Measurements from ENCODE around the gene LCN6.
A peak's percentile ranks its signal among the peaks of the same experiment; 100 is the strongest.

LCN6 gene

GRCh38 chr9:136739509-136739908, 8.8 kb downstream of the LCN6 start:
- Histone ChIP-seq H3K4me1 (ENCODE audit: control insufficient read depth in 1 of 2, insufficient read depth in 2 of 2, low read length in 2 of 2) (peaks cover 0 to 18% of the 10 kb centered on the region in 2 donors), H3K4me3 (ENCODE audit: low read depth in 1 of 2, low read length in 2 of 2) (no peak overlapping the region), H3K9me3 (ENCODE audit: control insufficient read depth in 1 of 2, low read length in 2 of 2) (no peaks in the 10 kb centered on the region), H3K36me3 (ENCODE audit: control insufficient read depth in 1 of 2, insufficient read depth in 2 of 2, low read length in 2 of 2) (no peaks in the 10 kb centered on the region), H3K27me3 (ENCODE audit: low read depth, low read length) (peaks cover 12% of the 10 kb centered on the region), H3K27ac (ENCODE audit: low read length) (no peak overlapping the region)

- Histone ChIP-seq H3K4me3 (ENCODE audit: low read depth in 1 of 2, low read length in 2 of 2) (no peak overlapping the region), H3K27ac (ENCODE audit: low read length) (no peak overlapping the region), H3K9me3 (ENCODE audit: control insufficient read depth in 1 of 2, low read length in 2 of 2) (no peaks in the 10 kb centered on the region), H3K36me3 (ENCODE audit: control insufficient read depth in 1 of 2, insufficient read depth in 2 of 2, low read length in 2 of 2) (no peaks in the 10 kb centered on the region), H3K4me1 (ENCODE audit: control insufficient read depth in 1 of 2, insufficient read depth in 2 of 2, low read length in 2 of 2) (peaks cover 0 to 18% of the 10 kb centered on the region in 2 donors), H3K27me3 (ENCODE audit: low read depth, low read length) (peaks cover 12% of the 10 kb centered on the region)
Measured at GRCh38 chr9:136738960-136739359, 9.4 kb downstream of the LCN6 start.

GRCh38 chr9:136735812-136736480, 12.4 kb downstream of the LCN6 start:
- H3K36me3 ChIP-seq (ENCODE audit: control insufficient read depth in 1 of 2, insufficient read depth in 2 of 2, low read length in 2 of 2) = no peaks in the 10 kb centered on the region
- no peak overlapping the region for H3K27ac ChIP-seq (ENCODE audit: low read length)
- peaks cover 0 to 2% of the 10 kb centered on the region in 2 donors for H3K4me1 ChIP-seq (ENCODE audit: control insufficient read depth in 1 of 2, insufficient read depth in 2 of 2, low read length in 2 of 2)
- no peaks in the 10 kb centered on the region for H3K27me3 ChIP-seq (ENCODE audit: low read depth, low read length)
- H3K4me3 ChIP-seq (ENCODE audit: low read depth in 1 of 2, low read length in 2 of 2) = no peak overlapping the region
- H3K9me3 ChIP-seq (ENCODE audit: control insufficient read depth in 1 of 2, low read length in 2 of 2) = no peaks in the 10 kb centered on the region

GRCh38 chr9:136734837-136735496, 13.4 kb downstream of the LCN6 start:
- H3K36me3 ChIP-seq (ENCODE audit: control insufficient read depth in 1 of 2, insufficient read depth in 2 of 2, low read length in 2 of 2) = no peaks in the 10 kb centered on the region
- no peaks in the 10 kb centered on the region for H3K4me1 ChIP-seq (ENCODE audit: control insufficient read depth in 1 of 2, insufficient read depth in 2 of 2, low read length in 2 of 2)
- H3K27me3 ChIP-seq (ENCODE audit: low read depth, low read length) = no peaks in the 10 kb centered on the region
- no peaks in the 10 kb centered on the region for H3K9me3 ChIP-seq (ENCODE audit: control insufficient read depth in 1 of 2, low read length in 2 of 2)
- H3K27ac ChIP-seq (ENCODE audit: low read length) = no peak overlapping the region
- no peak overlapping the region for H3K4me3 ChIP-seq (ENCODE audit: low read depth in 1 of 2, low read length in 2 of 2)

- H3K4me3 ChIP-seq (ENCODE audit: low read depth in 1 of 2, low read length in 2 of 2) = no peak overlapping the region
- no peaks in the 10 kb centered on the region for H3K9me3 ChIP-seq (ENCODE audit: control insufficient read depth in 1 of 2, low read length in 2 of 2)
- no peaks in the 10 kb centered on the region for H3K36me3 ChIP-seq (ENCODE audit: control insufficient read depth in 1 of 2, insufficient read depth in 2 of 2, low read length in 2 of 2)
- peaks cover 0 to 8% of the 10 kb centered on the region in 2 donors for H3K4me1 ChIP-seq (ENCODE audit: control insufficient read depth in 1 of 2, insufficient read depth in 2 of 2, low read length in 2 of 2)
- H3K27ac ChIP-seq (ENCODE audit: low read length) = no peak overlapping the region
- no peaks in the 10 kb centered on the region for H3K27me3 ChIP-seq (ENCODE audit: low read depth, low read length)
Measured at GRCh38 chr9:136733611-136734010, 14.7 kb downstream of the LCN6 start.

- Histone ChIP-seq H3K9me3 (ENCODE audit: control insufficient read depth in 1 of 2, low read length in 2 of 2) (no peaks in the 10 kb centered on the region), H3K4me1 (ENCODE audit: control insufficient read depth in 1 of 2, insufficient read depth in 2 of 2, low read length in 2 of 2) (peaks cover 0 to 12% of the 10 kb centered on the region in 2 donors), H3K27me3 (ENCODE audit: low read depth, low read length) (no peaks in the 10 kb centered on the region), H3K27ac (ENCODE audit: low read length) (no peak overlapping the region), H3K4me3 (ENCODE audit: low read depth in 1 of 2, low read length in 2 of 2) (no peak overlapping the region), H3K36me3 (ENCODE audit: control insufficient read depth in 1 of 2, insufficient read depth in 2 of 2, low read length in 2 of 2) (no peaks in the 10 kb centered on the region)
Measured at GRCh38 chr9:136732444-136733178, 15.7 kb downstream of the LCN6 start.

- no peak overlapping the region for H3K27ac ChIP-seq (ENCODE audit: low read length)
- H3K4me3 ChIP-seq (ENCODE audit: low read depth in 1 of 2, low read length in 2 of 2) = no peak overlapping the region
- no peaks in the 10 kb centered on the region for H3K27me3 ChIP-seq (ENCODE audit: low read depth, low read length)
- peaks cover 11 to 12% of the 10 kb centered on the region in 2 donors for H3K36me3 ChIP-seq (ENCODE audit: control insufficient read depth in 1 of 2, insufficient read depth in 2 of 2, low read length in 2 of 2)
- peaks cover 13 to 33% of the 10 kb centered on the region in 2 donors for H3K4me1 ChIP-seq (ENCODE audit: control insufficient read depth in 1 of 2, insufficient read depth in 2 of 2, low read length in 2 of 2)
- H3K9me3 ChIP-seq (ENCODE audit: control insufficient read depth in 1 of 2, low read length in 2 of 2) = no peaks in the 10 kb centered on the region
Measured at GRCh38 chr9:136729926-136730325, 18.4 kb downstream of the LCN6 start.

GRCh38 chr9:136729144-136729543, 19.2 kb downstream of the LCN6 start:
- no peak overlapping the region for H3K27ac ChIP-seq (ENCODE audit: low read length)
- peaks cover 15 to 18% of the 10 kb centered on the region in 2 donors for H3K36me3 ChIP-seq (ENCODE audit: control insufficient read depth in 1 of 2, insufficient read depth in 2 of 2, low read length in 2 of 2)
- peaks cover 13 to 33% of the 10 kb centered on the region in 2 donors for H3K4me1 ChIP-seq (ENCODE audit: control insufficient read depth in 1 of 2, insufficient read depth in 2 of 2, low read length in 2 of 2)
- H3K27me3 ChIP-seq (ENCODE audit: low read depth, low read length) = no peaks in the 10 kb centered on the region
- no peaks in the 10 kb centered on the region for H3K9me3 ChIP-seq (ENCODE audit: control insufficient read depth in 1 of 2, low read length in 2 of 2)
- H3K4me3 ChIP-seq (ENCODE audit: low read depth in 1 of 2, low read length in 2 of 2) = peak overlapping the region; percentile 50 to 94

GRCh38 chr9:136728548-136729123, 19.7 kb downstream of the LCN6 start:
- no peak overlapping the region for H3K27ac ChIP-seq (ENCODE audit: low read length)
- peaks cover 13 to 33% of the 10 kb centered on the region in 2 donors for H3K4me1 ChIP-seq (ENCODE audit: control insufficient read depth in 1 of 2, insufficient read depth in 2 of 2, low read length in 2 of 2)
- peak overlapping the region; percentile 50 to 94 for H3K4me3 ChIP-seq (ENCODE audit: low read depth in 1 of 2, low read length in 2 of 2)

GRCh38 chr9:136728080-136728547, 20.2 kb downstream of the LCN6 start:
- Histone ChIP-seq H3K4me1 (ENCODE audit: control insufficient read depth in 1 of 2, insufficient read depth in 2 of 2, low read length in 2 of 2) (peaks cover 13 to 33% of the 10 kb centered on the region in 2 donors), H3K9me3 (ENCODE audit: control insufficient read depth in 1 of 2, low read length in 2 of 2) (no peaks in the 10 kb centered on the region), H3K27ac (ENCODE audit: low read length) (no peak overlapping the region), H3K27me3 (ENCODE audit: low read depth, low read length) (no peaks in the 10 kb centered on the region), H3K4me3 (ENCODE audit: low read depth in 1 of 2, low read length in 2 of 2) (peak overlapping the region; percentile 94 to 95), H3K36me3 (ENCODE audit: control insufficient read depth in 1 of 2, insufficient read depth in 2 of 2, low read length in 2 of 2) (peaks cover 23 to 28% of the 10 kb centered on the region in 2 donors)

More at GRCh38 chr9:136728548-136729123, 19.7 kb downstream of the LCN6 start:
- H3K27me3 ChIP-seq (ENCODE audit: low read depth, low read length) = no peaks in the 10 kb centered on the region
- no peaks in the 10 kb centered on the region for H3K9me3 ChIP-seq (ENCODE audit: control insufficient read depth in 1 of 2, low read length in 2 of 2)
- peaks cover 20 to 23% of the 10 kb centered on the region in 2 donors for H3K36me3 ChIP-seq (ENCODE audit: control insufficient read depth in 1 of 2, insufficient read depth in 2 of 2, low read length in 2 of 2)

Measured in muscle layer of duodenum (tissue), 2 donors.